SK-N-SH (cell line): ENCODE data around the gene SECTM1. TPM values are rescaled to one million over a fixed set of nuclear protein-coding genes. Genes with fewer than 3 reads are reported as not detected.

Experiments used
- CTCF ChIA-PET: fragments of 300-600, 350-600 bp; formaldehyde crosslinking; extraction: SDS; loops from one replicate; lab custom pipeline; 2021; lab: Yijun Ruan, JAX
- POLR2A ChIA-PET: fragments of 350-600 bp; sonication (Branson Sonifier 250); formaldehyde crosslinking; extraction: SDS; loops from one replicate; lab custom pipeline; 2020; ENCODE audit warnings: antibody characterized with exemption, inconsistent platforms; lab: Yijun Ruan, JAX
- DNase-seq: peaks from one replicate; pipeline ENCODE4 v3.0.0; 2012
- H2AFZ ChIP-seq: fragments of 200-600 bp; sonication (generic); 2 replicates; pipeline ENCODE4 v1.8.1; 2016; ENCODE audit warnings: antibody characterized with exemption, mild to moderate bottlenecking, low read depth
- H3F3A ChIP-seq: fragments of 200-600 bp; sonication (generic); replicated peaks from 2 replicates; pipeline ENCODE3; 2016; ENCODE audit warnings: antibody characterized with exemption, mild to moderate bottlenecking; ENCODE audit not compliant: insufficient read depth
- H3K27ac ChIP-seq, 2 experiments: fragments of 200-500 bp in 1 of 2; fragments of 200-600 bp in 1 of 2; sonication (Bioruptor generic) in 1 of 2; sonication (generic), shearing (Covaris generic) in 1 of 2; 2 replicates each; pipeline versions ENCODE4 v1.5.1 to v1.6.1; 2014 to 2016; ENCODE audit warnings: low read depth in 2 of 2, inconsistent platforms in 1 of 2, low read length in 1 of 2, mild to moderate bottlenecking in 1 of 2, mixed read lengths in 1 of 2
- H3K27me3 ChIP-seq: fragments of 200-600 bp; sonication (generic), shearing (Covaris generic); 2 replicates; pipeline ENCODE4 v1.6.1; 2016; ENCODE audit warnings: mixed run types; ENCODE audit not compliant: insufficient read depth
- H3K36me3 ChIP-seq, 2 experiments: fragments of 200-500 bp in 1 of 2; fragments of 200-600 bp in 1 of 2; sonication (Bioruptor generic) in 1 of 2; sonication (generic) in 1 of 2; replicated peaks in 1 of 2; 2 replicates each; pipeline versions ENCODE3 to v1.5.1; 2014 to 2016; ENCODE audit warnings: low read length in 1 of 2, mild to moderate bottlenecking in 1 of 2; ENCODE audit not compliant: insufficient read depth in 2 of 2, control insufficient read depth in 1 of 2
- H3K4me1 ChIP-seq, 2 experiments: fragments of 200-500 bp in 1 of 2; fragments of 200-600 bp in 1 of 2; sonication (Bioruptor generic) in 1 of 2; sonication (generic), shearing (Covaris generic) in 1 of 2; 2 replicates each; pipeline versions ENCODE4 v1.5.1 to v1.6.1; 2014 to 2016; ENCODE audit warnings: low read depth in 1 of 2, low read length in 1 of 2, mixed run types in 1 of 2; ENCODE audit not compliant: insufficient read depth in 2 of 2, control insufficient read depth in 1 of 2
- H3K4me2 ChIP-seq: fragments of 200-600 bp; sonication (generic), shearing (Covaris generic); 2 replicates; pipeline ENCODE4 v1.6.1; 2017; ENCODE audit warnings: mixed run types
- H3K4me3 ChIP-seq, 2 experiments: fragments of 200-500 bp in 1 of 2; fragments of 200-600 bp in 1 of 2; sonication (Bioruptor generic) in 1 of 2; sonication (generic), shearing (Covaris generic) in 1 of 2; 2 replicates each; pipeline versions ENCODE4 v1.5.1 to v1.8.1; 2014 to 2016; ENCODE audit warnings: low read depth in 2 of 2, inconsistent platforms in 1 of 2, low read length in 1 of 2, mild to moderate bottlenecking in 1 of 2, mixed read lengths in 1 of 2, moderate library complexity in 1 of 2
- H3K79me2 ChIP-seq: fragments of 200-600 bp; sonication (generic); 2 replicates; pipeline ENCODE4 v1.8.1; 2017; ENCODE audit warnings: mild to moderate bottlenecking; ENCODE audit not compliant: insufficient read depth
- H3K9ac ChIP-seq: fragments of 200-600 bp; sonication (generic); 2 replicates; pipeline ENCODE4 v1.6.1; 2017; ENCODE audit warnings: mixed run types
- H3K9me2 ChIP-seq: fragments of 200-600 bp; sonication (generic); 2 replicates; pipeline ENCODE4 v1.6.1; 2017; ENCODE audit warnings: mixed run types
- H3K9me3 ChIP-seq: fragments of 200-600 bp; sonication (generic); 2 replicates; pipeline ENCODE4 v1.6.1; 2017; ENCODE audit warnings: mixed run types, mild to moderate bottlenecking, moderate library complexity
- H4K20me1 ChIP-seq: fragments of 200-600 bp; sonication (generic); 2 replicates; pipeline ENCODE4 v1.6.1; 2017; ENCODE audit warnings: mild to moderate bottlenecking, mixed run types; ENCODE audit not compliant: insufficient read depth
- CHD2 ChIP-seq: fragments of 150-350 bp; IDR thresholded peaks from 2 replicates; pipeline ENCODE4 v1.6.1; 2018; ENCODE audit warnings: low read length; ENCODE audit not compliant: partially characterized antibody
- GABPA ChIP-seq: IDR thresholded peaks from 2 replicates; pipeline ENCODE4 v1.4.0; 2012; ENCODE audit warnings: low read depth, mild to moderate bottlenecking
- JUND ChIP-seq: IDR thresholded peaks from 2 replicates; pipeline ENCODE4 v1.4.0; 2012
- MXI1 ChIP-seq: IDR thresholded peaks from 2 replicates; pipeline ENCODE4 v1.6.1; 2012; ENCODE audit warnings: mild to moderate bottlenecking, low read depth, low read length, improper control_type of control experiment
- PBX3 ChIP-seq: IDR thresholded peaks from 2 replicates; pipeline ENCODE4; 2012
- REST ChIP-seq: IDR thresholded peaks from 2 replicates; pipeline ENCODE4 v1.6.1; 2012; ENCODE audit warnings: mild to moderate bottlenecking, low read depth, low read length, moderate library complexity
- SIN3A ChIP-seq: IDR thresholded peaks from 2 replicates; pipeline ENCODE4 v1.6.1; 2012; ENCODE audit warnings: low read depth, mild to moderate bottlenecking, low read length, moderate library complexity, borderline replicate concordance
- SMC3 ChIP-seq: IDR thresholded peaks from 2 replicates; pipeline ENCODE4 v1.6.1; 2012; ENCODE audit warnings: low read depth, low read length, improper control_type of control experiment
- TEAD4 ChIP-seq: IDR thresholded peaks from 2 replicates; pipeline ENCODE4 v1.4.0; 2012; ENCODE audit warnings: mild to moderate bottlenecking, borderline replicate concordance; ENCODE audit not compliant: insufficient read depth
- USF1 ChIP-seq: IDR thresholded peaks from 2 replicates; pipeline ENCODE4 v1.4.0; 2012; ENCODE audit warnings: low read depth, borderline replicate concordance
- YY1 ChIP-seq: IDR thresholded peaks from 2 replicates; pipeline ENCODE4 v1.4.0; 2012; ENCODE audit warnings: low read depth, mild to moderate bottlenecking
- WGBS: methylation state at CpG from one replicate; pipeline ENCODE4 v1.1.6; 2017; ENCODE audit warnings: low lambda C conversion rate; 5-methylcytosine and 5-hydroxymethylcytosine counted together
- polyA plus RNA-seq, 3 experiments: library from polyadenylated mRNA; depleted of rRNA; stranded (reverse); fragments of >200 nt; gene quantifications; 2 replicates each; pipeline ENCODE4 v1.2.3, GENCODE V29; 2012

Gene SECTM1
- polyA plus RNA-seq, 1 of the 3 experiments (the other 2 are of a cell fraction), result 3.8 TPM

GRCh38 chr17:82351254-82351712, 17.7 kb upstream of the SECTM1 start (continued):
- TF ChIP-seq REST (no peak), YY1 (no peak), GABPA (no peak), USF1 (no peak)

GRCh38 chr17:82350182-82351030, 16.8 kb upstream of the SECTM1 start:
- no peaks in the 10 kb centered on the region for H3K36me3 ChIP-seq
- CTCF ChIA-PET, result interaction anchor here (0.6 to 5.8 kb wide), 24 partner anchors 12 to 204 kb away, joined by 3 to 124 read pairs (median 4); partner anchors contain the start of genes HEXD, OGFOD3 and SECTM1
- WGBS, result 88% methylated on average over 14 of the region's 28 CpGs

More at GRCh38 chr17:82350182-82351030, 16.8 kb upstream of the SECTM1 start:
- Histone ChIP-seq H3K4me1 (peaks cover 0 to 10% of the 10 kb centered on the region in 2 experiments; a peak in 1 of 4 replicates), H3K27me3 (no peaks in the 10 kb centered on the region; the same call in 1 of the 2 replicates), H3K9ac (no peak overlapping the region), H3F3A (no peaks in the 10 kb centered on the region), H3K79me2 (no peaks in the 10 kb centered on the region), H4K20me1 (no peaks in the 10 kb centered on the region), H2AFZ (no peak overlapping the region), H3K4me3 (no peak overlapping the region), H3K4me2 (no peak overlapping the region), H3K9me3 (no peaks in the 10 kb centered on the region), H3K9me2 (no peaks in the 10 kb centered on the region), H3K27ac (no peak overlapping the region)
- no peak for DNase-seq
- no peak for TF ChIP-seq JUND
- TF ChIP-seq MXI1, result no peak
- no peak for TF ChIP-seq PBX3
- no peak for TF ChIP-seq SMC3
- TF ChIP-seq YY1, result no peak
- TF ChIP-seq USF1, result no peak
- TF ChIP-seq SIN3A, result no peak
- TF ChIP-seq CHD2, result no peak
- no peak for TF ChIP-seq TEAD4
- POLR2A ChIA-PET, result no interaction called here
